ENCODE measurements around the gene NOP10.

- TF ChIP-seq CTCF (IDR thresholded peaks at IDR 0.05) (no peak), SIN3A (IDR thresholded peaks at IDR 0.05; ENCODE audit: borderline replicate concordance, low read depth, low read length) (no peak), IRF3 (IDR thresholded peaks at IDR 0.05; ENCODE audit: low read depth, low read length) (no peak), FOXM1 (IDR thresholded peaks at IDR 0.05; ENCODE audit: low read depth) (no peak), GATA2 (CRISPR knock-in tag; IDR thresholded peaks at IDR 0.05) (no peak), NRF1 (IDR thresholded peaks at IDR 0.05; ENCODE audit: low read depth, low read length) (no peak), FOXJ3 (CRISPR knock-in tag; IDR thresholded peaks at IDR 0.05) (no peak), POLR2AphosphoS5 (IDR thresholded peaks at IDR 0.05; ENCODE audit: low read depth, low read length) (no peak), TCF12 (IDR thresholded peaks at IDR 0.05) (no peak), FOSL2 (IDR thresholded peaks at IDR 0.05; ENCODE audit: borderline replicate concordance, low read depth) (no peak), MAX (IDR thresholded peaks at IDR 0.05; ENCODE audit: low read depth) (no peak), GABPA (IDR thresholded peaks at IDR 0.05; ENCODE audit: low read depth) (no peak), EZH2phosphoT487 (IDR thresholded peaks at IDR 0.05; ENCODE audit: borderline replicate concordance, low read depth) (no peak), RAD21 (IDR thresholded peaks at IDR 0.05; ENCODE audit: low read length) (no peak)
Measured at GRCh38 chr15:34334672-34335071, 8.3 kb downstream of the NOP10 start.
